ENCODE data around the gene IL10RB. TPM values are rescaled to one million over a fixed set of nuclear protein-coding genes. Genes with fewer than 3 reads are reported as not detected.

The IL10RB gene
- total RNA-seq, 4 donors from 2014 or later = 13.1 to 23.7 (median 20.5) TPM

- TF ChIP-seq POLR2A (IDR thresholded peaks at IDR 0.05) = no peak
- TF ChIP-seq EP300 (IDR thresholded peaks at IDR 0.05) = no peak
- no peak for TF ChIP-seq POLR2AphosphoS5 (IDR thresholded peaks at IDR 0.05)
- TF ChIP-seq CTCF (IDR thresholded peaks at IDR 0.05) = no peak
These were observed 6.7 kb upstream of the IL10RB start for GRCh38 chr21:33259428-33259827.

GRCh38 chr21:33259995-33260394 is 6.2 kb upstream of the IL10RB start:
- ATAC-seq = no peak

More at GRCh38 chr21:33259428-33259827, 6.7 kb upstream of the IL10RB start:
- H3K27me3 ChIP-seq = no peaks in the 10 kb centered on the region
- ATAC-seq = no peak
- H3K36me3 ChIP-seq = peaks cover 0 to 67% of the 10 kb centered on the region in 2 donors
- H3K27ac ChIP-seq = no peak overlapping the region
- H3K4me1 ChIP-seq = no peaks in the 10 kb centered on the region
- WGBS, 2 donors (ENCODE audit: low coverage in 1 of 2) = 61 to 64% methylated on average over 2 of the region's 2 CpGs
- no peak overlapping the region for H3K4me3 ChIP-seq
- no peaks in the 10 kb centered on the region for H3K9me3 ChIP-seq

GRCh38 chr21:33261635-33262034 is 4.5 kb upstream of the IL10RB start:
- 75 to 77% methylated on average over 2 to 3 of the region's 3 CpGs for WGBS, 2 donors (ENCODE audit: low coverage in 1 of 2)
- ATAC-seq = no peak
- H3K4me3 ChIP-seq = no peak overlapping the region
- no peak overlapping the region for H3K27ac ChIP-seq
- TF ChIP-seq EP300 (IDR thresholded peaks at IDR 0.05) = no peak
- TF ChIP-seq POLR2AphosphoS5 (IDR thresholded peaks at IDR 0.05) = no peak
- TF ChIP-seq CTCF (IDR thresholded peaks at IDR 0.05) = no peak
- no peak for TF ChIP-seq POLR2A (IDR thresholded peaks at IDR 0.05)
- H3K9me3 ChIP-seq = no peaks in the 10 kb centered on the region
- H3K27me3 ChIP-seq = no peaks in the 10 kb centered on the region
- peaks cover 0 to 45% of the 10 kb centered on the region in 2 donors for H3K36me3 ChIP-seq
- H3K4me1 ChIP-seq = peaks cover 0 to 9% (median 0%) of the 10 kb centered on the region in 3 donors

More at GRCh38 chr21:33259995-33260394, 6.2 kb upstream of the IL10RB start:
- TF ChIP-seq CTCF (IDR thresholded peaks at IDR 0.05) (no peak), POLR2A (IDR thresholded peaks at IDR 0.05) (no peak), EP300 (IDR thresholded peaks at IDR 0.05) (no peak), POLR2AphosphoS5 (IDR thresholded peaks at IDR 0.05) (no peak)
- H3K27ac ChIP-seq = no peak overlapping the region
- no peaks in the 10 kb centered on the region for H3K4me1 ChIP-seq
- WGBS, 2 donors (ENCODE audit: low coverage in 1 of 2) = 67 to 84% methylated on average over 7 of the region's 7 CpGs
- peaks cover 0 to 61% of the 10 kb centered on the region in 2 donors for H3K36me3 ChIP-seq
- H3K4me3 ChIP-seq = no peak overlapping the region
- H3K9me3 ChIP-seq = no peaks in the 10 kb centered on the region
- no peaks in the 10 kb centered on the region for H3K27me3 ChIP-seq

- 92 to 100% methylated on average over 1 to 6 of the region's 11 CpGs for WGBS, 2 donors (ENCODE audit: low coverage in 1 of 2)
- TF ChIP-seq EP300 (IDR thresholded peaks at IDR 0.05) (no peak), CTCF (IDR thresholded peaks at IDR 0.05) (no peak), POLR2A (IDR thresholded peaks at IDR 0.05) (no peak), POLR2AphosphoS5 (IDR thresholded peaks at IDR 0.05) (no peak)
- no peaks in the 10 kb centered on the region for H3K27me3 ChIP-seq
- H3K36me3 ChIP-seq = peaks cover 0 to 32% of the 10 kb centered on the region in 2 donors
- H3K4me3 ChIP-seq = no peak overlapping the region
- no peaks in the 10 kb centered on the region for H3K9me3 ChIP-seq
- no peak overlapping the region for H3K27ac ChIP-seq
- H3K4me1 ChIP-seq = peaks cover 0 to 22% (median 4%) of the 10 kb centered on the region in 3 donors
- no peak for ATAC-seq
These were observed 3.2 kb upstream of the IL10RB start for GRCh38 chr21:33262921-33263320.

GRCh38 chr21:33264561-33264960 is 1.6 kb upstream of the IL10RB start:
- no peak overlapping the region for H3K27ac ChIP-seq
- 66 to 87% methylated on average over 3 to 6 of the region's 11 CpGs for WGBS, 2 donors (ENCODE audit: low coverage in 1 of 2)
- peaks cover 0 to 36% of the 10 kb centered on the region in 2 donors for H3K36me3 ChIP-seq
- H3K4me3 ChIP-seq = no peak overlapping the region
- peaks cover 0 to 31% (median 4%) of the 10 kb centered on the region in 3 donors for H3K4me1 ChIP-seq
- no peaks in the 10 kb centered on the region for H3K9me3 ChIP-seq
- H3K27me3 ChIP-seq = no peaks in the 10 kb centered on the region
- TF ChIP-seq EP300 (IDR thresholded peaks at IDR 0.05) = no peak
- no peak for ATAC-seq
